ENCODE results near the gene COQ6.
"Not testable (repeated sequence)": the region's sequence is repeated elsewhere in the genome, so short reads cannot be mapped to it uniquely, and the experiment has no call there.

COQ6 gene

GRCh38 chr14:73945159-73945670, 4.9 kb upstream of the COQ6 start:
- no peak for DNase-seq (ENCODE audit: low read depth in 1 of 2, low spot score in 1 of 2)
- TF ChIP-seq JUND (IDR thresholded peaks at IDR 0.05; ENCODE audit: low read depth) = no peak
- in situ Hi-C loops (cut with HindIII; ENCODE audit: low pct_unique_long_range_greater_than_20kb, low sequenced_read_pairs) = no loop called here

- in situ Hi-C loops (cut with HindIII; ENCODE audit: low pct_unique_long_range_greater_than_20kb, low sequenced_read_pairs) = no loop called here
- DNase-seq (ENCODE audit: low read depth in 1 of 2, low spot score in 1 of 2) = no peak
- no peak for TF ChIP-seq JUND (IDR thresholded peaks at IDR 0.05; ENCODE audit: low read depth)
These were observed 3.6 kb downstream of the COQ6 start for GRCh38 chr14:73953731-73954130.

- no peak for TF ChIP-seq JUND (IDR thresholded peaks at IDR 0.05; ENCODE audit: low read depth)
- DNase-seq (ENCODE audit: low read depth in 1 of 2, low spot score in 1 of 2) = no peak
- in situ Hi-C loops (cut with HindIII; ENCODE audit: low pct_unique_long_range_greater_than_20kb, low sequenced_read_pairs) = no loop called here
These were observed 5.6 kb downstream of the COQ6 start for GRCh38 chr14:73955674-73956073.

DNA sequence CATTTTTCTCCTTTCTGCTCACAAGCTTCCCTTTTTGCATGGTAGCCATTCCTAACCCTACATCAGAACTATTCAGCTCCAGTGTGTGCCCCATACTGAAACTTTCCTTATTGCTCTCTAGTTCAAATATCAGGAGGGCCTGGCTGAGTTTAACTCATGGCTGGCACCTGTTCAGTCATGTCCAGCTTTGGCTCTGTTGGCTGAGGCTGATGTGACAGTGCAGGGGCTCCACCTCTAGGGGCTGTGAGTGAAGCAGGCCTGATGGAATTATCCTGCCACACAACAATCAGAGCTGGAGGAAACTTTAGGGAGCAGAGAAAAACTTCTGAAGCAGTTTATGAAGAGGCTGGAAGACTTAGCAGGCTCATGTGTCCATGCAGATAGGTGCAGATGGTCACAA, 8.5 kb downstream of the COQ6 start:
- no peak for DNase-seq (ENCODE audit: low read depth in 1 of 2, low spot score in 1 of 2)
- in situ Hi-C loops (cut with HindIII; ENCODE audit: low pct_unique_long_range_greater_than_20kb, low sequenced_read_pairs) = no loop called here
- no peak for TF ChIP-seq JUND (IDR thresholded peaks at IDR 0.05; ENCODE audit: low read depth)

- no peak for DNase-seq (ENCODE audit: low read depth in 1 of 2, low spot score in 1 of 2)
- in situ Hi-C loops (cut with HindIII; ENCODE audit: low pct_unique_long_range_greater_than_20kb, low sequenced_read_pairs) = no loop called here
- TF ChIP-seq JUND (IDR thresholded peaks at IDR 0.05; ENCODE audit: low read depth) = no peak
These were observed 11.1 kb downstream of the COQ6 start for GRCh38 chr14:73961192-73961591.

DNA sequence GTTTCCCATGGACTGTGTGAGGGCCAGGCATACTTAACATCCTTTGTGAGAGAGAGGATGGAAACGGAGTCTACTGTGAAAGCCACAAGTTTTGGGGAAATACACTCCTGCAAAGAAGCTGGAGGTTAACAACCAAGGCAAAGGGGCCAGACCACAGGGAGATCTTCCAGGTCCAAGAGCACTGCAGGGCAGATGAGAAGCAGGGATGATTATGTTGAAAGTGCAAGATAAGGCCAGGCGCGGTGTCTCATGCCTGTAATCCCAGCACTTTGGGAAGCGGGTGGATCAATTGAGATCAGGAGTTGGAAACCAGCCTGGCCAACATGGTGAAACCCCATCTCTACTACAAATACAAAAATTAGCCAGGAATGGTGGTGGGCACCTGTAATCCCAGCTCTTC, 15.1 kb downstream of the COQ6 start:
- DNase-seq (ENCODE audit: low read depth in 1 of 2, low spot score in 1 of 2) = no peak
- in situ Hi-C loops (cut with HindIII; ENCODE audit: low pct_unique_long_range_greater_than_20kb, low sequenced_read_pairs) = no loop called here
- no peak for TF ChIP-seq JUND (IDR thresholded peaks at IDR 0.05; ENCODE audit: low read depth)

- no peak for TF ChIP-seq JUND (IDR thresholded peaks at IDR 0.05; ENCODE audit: low read depth)
- in situ Hi-C loops (cut with HindIII; ENCODE audit: low pct_unique_long_range_greater_than_20kb, low sequenced_read_pairs) = no loop called here
These were observed 18.8 kb downstream of the COQ6 start for GRCh38 chr14:73968885-73969284.

DNA sequence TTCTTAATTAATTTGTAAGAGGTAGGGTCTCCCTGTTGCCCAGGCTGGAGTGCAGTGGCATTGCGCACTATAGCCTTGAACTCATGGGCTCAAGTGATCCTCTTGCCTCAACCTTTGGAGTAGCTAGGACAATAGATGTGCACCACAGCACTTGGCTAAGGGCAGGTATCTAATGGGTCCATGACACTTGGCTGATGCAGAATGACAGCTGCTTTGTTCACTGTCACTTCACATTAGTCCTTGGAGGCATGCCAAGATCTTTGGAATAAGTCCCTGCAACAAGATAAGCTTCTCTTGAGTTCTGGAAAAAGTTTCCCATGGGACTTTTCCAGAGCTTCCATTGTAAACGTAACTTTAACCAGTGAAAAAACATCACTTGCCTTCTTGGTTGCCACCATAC, 23.4 kb downstream of the COQ6 start:
- no peak for TF ChIP-seq JUND (IDR thresholded peaks at IDR 0.05; ENCODE audit: low read depth)
- no peak for DNase-seq (ENCODE audit: low read depth in 1 of 2, low spot score in 1 of 2)
- in situ Hi-C loops (cut with HindIII; ENCODE audit: low pct_unique_long_range_greater_than_20kb, low sequenced_read_pairs) = no loop called here

More at GRCh38 chr14:73968885-73969284, 18.8 kb downstream of the COQ6 start:
- no peak for DNase-seq (ENCODE audit: low read depth in 1 of 2, low spot score in 1 of 2)

DNA sequence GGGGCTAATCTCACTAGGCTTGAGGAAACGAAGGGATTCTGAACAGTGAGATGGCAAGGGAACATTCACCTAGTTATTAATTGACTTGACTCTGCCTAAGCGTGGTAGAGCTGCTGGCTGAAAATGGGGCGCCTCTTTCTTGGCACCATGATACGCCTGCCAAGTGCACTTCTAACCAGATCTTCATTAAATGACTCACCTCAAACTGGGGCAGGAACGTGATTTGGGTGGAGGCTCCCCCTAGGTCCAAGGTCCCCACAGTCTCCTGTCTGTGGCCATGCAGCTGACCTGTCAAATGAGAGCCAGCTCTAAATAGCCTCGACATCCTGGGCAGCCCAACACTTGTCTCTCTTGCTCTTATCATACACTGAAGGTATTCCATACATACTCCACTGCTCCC, 26.0 kb downstream of the COQ6 start:
- no peak for DNase-seq (ENCODE audit: low read depth in 1 of 2, low spot score in 1 of 2)
- no peak for TF ChIP-seq JUND (IDR thresholded peaks at IDR 0.05; ENCODE audit: low read depth)
- in situ Hi-C loops (cut with HindIII; ENCODE audit: low pct_unique_long_range_greater_than_20kb, low sequenced_read_pairs) = no loop called here

DNA sequence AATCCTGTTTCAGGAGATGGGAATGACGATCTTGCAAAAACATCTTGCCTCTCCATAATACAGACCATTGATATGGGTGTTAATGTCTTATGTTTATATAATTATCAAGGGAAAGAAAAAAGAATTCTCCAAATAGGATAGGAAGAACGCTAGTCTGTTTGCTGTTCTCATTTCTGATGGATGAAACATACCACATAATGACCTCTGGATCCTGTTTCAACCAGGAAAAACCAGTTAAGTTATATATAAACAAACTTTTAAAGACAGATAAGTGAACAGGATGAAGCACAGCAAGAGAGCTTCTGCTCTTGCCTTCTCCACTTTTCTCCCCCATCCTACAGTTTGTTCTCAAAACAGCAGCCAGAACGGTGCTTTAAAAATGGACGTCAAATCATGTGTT, 27.8 kb downstream of the COQ6 start:
- in situ Hi-C loops (cut with HindIII; ENCODE audit: low pct_unique_long_range_greater_than_20kb, low sequenced_read_pairs) = no loop called here
- TF ChIP-seq JUND (IDR thresholded peaks at IDR 0.05; ENCODE audit: low read depth) = no peak
- peak in 1 of 2 experiments; percentile 68 for DNase-seq (ENCODE audit: low read depth in 1 of 2, low spot score in 1 of 2)

- in situ Hi-C loops (cut with HindIII; ENCODE audit: low pct_unique_long_range_greater_than_20kb, low sequenced_read_pairs) = no loop called here
- no peak for TF ChIP-seq JUND (IDR thresholded peaks at IDR 0.05; ENCODE audit: low read depth)
- no peak for DNase-seq (ENCODE audit: low read depth in 1 of 2, low spot score in 1 of 2)
These were observed 38.0 kb downstream of the COQ6 start for GRCh38 chr14:73988065-73988464.

DNA sequence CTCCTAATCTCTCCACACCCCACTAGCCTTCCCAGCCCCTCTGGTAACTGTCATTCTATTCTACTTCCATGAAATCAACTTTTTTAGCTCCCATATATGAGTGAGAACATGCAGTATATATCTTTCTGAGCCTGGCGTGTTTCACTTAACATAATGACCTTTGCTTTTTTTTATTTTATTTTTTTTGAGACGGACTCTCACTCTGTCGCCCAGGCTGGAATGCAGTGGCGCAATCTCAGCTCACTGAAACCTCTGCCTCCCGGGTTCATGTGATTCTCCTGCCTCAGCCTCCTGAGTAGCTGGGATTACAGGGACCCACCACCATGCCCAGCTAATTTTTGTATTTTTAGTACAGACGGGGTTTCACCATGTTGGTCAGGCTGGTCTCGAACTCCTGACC, 38.6 kb downstream of the COQ6 start:
- DNase-seq (ENCODE audit: low read depth in 1 of 2, low spot score in 1 of 2); in situ Hi-C loops (cut with HindIII; ENCODE audit: low pct_unique_long_range_greater_than_20kb, low sequenced_read_pairs): not testable (repeated sequence)

- DNase-seq (ENCODE audit: low read depth in 1 of 2, low spot score in 1 of 2) = no peak
These were observed 41.0 kb downstream of the COQ6 start for GRCh38 chr14:73991092-73991491.

DNA sequence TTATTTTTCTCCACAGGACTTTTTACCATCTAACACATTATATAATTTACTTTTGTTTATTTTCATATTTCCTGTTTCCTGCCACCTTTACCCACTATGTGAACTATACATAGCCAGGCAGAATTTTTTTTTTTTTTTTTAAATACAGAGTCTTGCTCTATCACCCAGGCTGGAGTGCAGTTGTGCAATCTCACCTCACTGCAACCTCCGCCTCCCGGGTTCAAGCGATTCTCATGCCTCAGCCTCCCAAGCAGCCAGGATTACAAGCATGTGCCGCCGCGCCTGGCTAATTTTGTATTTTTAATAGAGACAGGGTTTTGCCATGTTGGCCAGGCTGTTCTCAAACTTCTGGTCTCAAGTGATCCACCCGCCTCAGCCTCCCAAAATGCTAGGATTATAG, 44.8 kb downstream of the COQ6 start:
- in situ Hi-C loops (cut with HindIII; ENCODE audit: low pct_unique_long_range_greater_than_20kb, low sequenced_read_pairs); DNase-seq (ENCODE audit: low read depth in 1 of 2, low spot score in 1 of 2): not testable (repeated sequence)

More at GRCh38 chr14:73991092-73991491, 41.0 kb downstream of the COQ6 start:
- in situ Hi-C loops (cut with HindIII; ENCODE audit: low pct_unique_long_range_greater_than_20kb, low sequenced_read_pairs) = no loop called here
- TF ChIP-seq JUND (IDR thresholded peaks at IDR 0.05; ENCODE audit: low read depth) = no peak

Data from T47D (cell line).